Stimulated activated CD8-positive, alpha-beta memory T cell treated with anti-CD3 and anti-CD28 coated beads, Interleukin-15, amount 100 ng/mL, for 4 hours (primary cell): Measurements from ENCODE around the gene TMEM167A.
A peak's percentile ranks its signal among the peaks of the same experiment; 100 is the strongest.

Experiments used
- DNase-seq, 2 donors: peaks; one replicate each; pipeline ENCODE4 v3.0.0-alpha.2; 2020; ENCODE audit warnings: low read depth in 2 of 2

TMEM167A gene, protein sequence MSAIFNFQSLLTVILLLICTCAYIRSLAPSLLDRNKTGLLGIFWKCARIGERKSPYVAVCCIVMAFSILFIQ

DNA sequence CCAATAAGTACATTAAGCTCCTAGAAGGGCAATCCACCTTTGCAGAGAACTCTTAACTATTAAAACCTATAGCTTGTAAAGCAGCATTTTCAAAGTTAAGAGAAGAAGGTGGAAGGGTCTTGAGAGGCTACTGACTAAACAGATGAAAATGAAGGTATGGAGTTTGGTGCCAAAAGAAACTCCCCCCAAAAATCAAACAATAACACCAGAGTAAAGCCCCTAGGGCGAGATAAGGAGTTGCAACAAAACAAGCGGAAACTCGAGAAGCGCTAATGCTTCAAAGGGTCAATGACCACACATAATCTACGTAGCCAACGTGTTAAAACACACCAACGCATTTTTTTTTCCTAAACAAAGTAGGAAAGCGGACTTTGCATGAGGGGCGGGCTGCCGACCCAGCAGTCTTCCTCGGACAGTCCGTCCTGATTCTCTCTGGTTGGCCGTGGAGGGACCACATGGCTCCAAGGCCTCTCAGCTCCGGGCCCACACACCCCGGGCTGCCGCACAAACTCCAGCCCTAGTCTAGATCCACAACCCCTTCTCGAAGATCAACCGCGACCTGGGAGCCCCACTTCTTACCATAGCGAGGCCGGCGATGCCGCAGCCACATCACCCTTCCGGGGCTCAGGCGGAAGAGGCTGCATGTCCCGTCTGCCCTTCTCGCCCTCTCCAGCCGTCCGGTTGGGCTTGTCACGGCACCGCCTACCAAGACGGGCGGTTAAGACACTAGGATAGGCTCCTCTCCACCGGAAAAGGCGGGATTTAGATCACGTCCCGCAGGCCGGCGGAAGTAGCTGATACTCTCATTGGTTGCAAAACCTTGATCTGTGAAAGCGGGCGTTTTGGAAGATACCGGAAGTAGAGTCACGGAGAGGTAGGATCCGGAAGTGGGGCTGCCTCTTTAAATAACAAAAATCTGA, at the start of gene TMEM167A, which contains the start of gene XRCC4:
Gene TMEM167A, minus strand, starts transcription at position 653 of the 920 bp plus-strand sequence. Its CDS starts 71 bp downstream, at position 582.
Gene XRCC4, plus strand, starts transcription at position 806 of the 920 bp plus-strand sequence. CDS start 27,373 bp downstream, outside the sequence.
- peak; percentile 83 to 94 for DNase-seq

DNA sequence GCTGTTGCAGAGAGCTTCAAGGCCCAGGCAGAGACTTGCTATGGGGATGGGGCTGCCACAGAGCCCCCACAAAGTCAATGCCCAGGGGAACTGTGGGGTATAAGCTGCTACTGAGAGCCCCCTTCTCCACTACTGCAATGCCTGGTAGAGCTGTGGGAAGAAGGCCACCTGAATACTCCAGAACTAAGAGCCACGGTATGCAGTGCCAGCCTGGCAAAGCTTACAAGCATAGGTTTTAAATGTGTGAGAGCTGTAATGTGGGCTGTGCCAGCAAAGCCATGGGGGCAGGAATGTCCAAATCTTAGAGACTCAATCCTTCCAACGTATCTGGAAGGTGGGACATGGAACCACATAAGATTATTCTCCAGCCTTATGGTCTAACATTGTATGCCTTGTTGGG, 49.3 kb upstream of the TMEM167A start:
- no peak for DNase-seq

DNA sequence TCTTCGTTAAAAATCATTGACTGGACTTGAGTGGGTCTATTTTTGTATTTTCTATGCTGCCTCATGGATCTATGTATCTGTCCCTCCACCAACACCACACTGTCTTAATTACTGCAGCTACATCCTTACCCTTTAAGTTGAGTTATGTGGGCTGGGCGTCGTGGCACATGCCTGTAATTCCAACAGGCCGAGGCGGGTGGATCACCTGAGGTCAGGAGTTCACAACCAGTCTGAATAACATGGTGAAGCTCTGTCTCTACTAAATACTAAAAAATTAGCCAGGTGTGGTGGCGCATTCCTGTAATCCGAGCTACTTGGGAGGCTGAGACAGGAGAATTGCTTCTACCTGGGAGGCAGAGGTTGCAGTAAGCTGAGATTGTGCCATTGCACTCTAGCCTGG, 48.4 kb upstream of the TMEM167A start:
- DNase-seq: no peak

DNA sequence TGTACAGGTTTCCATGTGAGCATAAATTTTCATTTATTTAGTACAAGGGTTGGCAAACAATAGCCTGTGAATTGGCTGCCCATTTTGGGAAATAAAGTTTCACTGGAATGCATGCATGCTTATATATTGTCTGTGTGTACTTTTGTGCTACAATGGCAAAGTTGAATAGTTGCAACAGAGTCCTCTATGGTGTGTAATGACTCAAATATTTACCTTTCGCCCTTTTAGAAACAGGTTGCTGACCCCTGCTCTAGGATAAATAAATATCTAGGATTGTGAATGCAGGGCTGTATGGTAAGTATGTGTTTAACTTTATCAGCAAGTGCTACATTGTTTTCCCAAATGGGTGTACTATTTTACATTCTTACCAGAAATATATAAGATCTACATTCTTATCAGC, 47.4 kb upstream of the TMEM167A start:
- DNase-seq: no peak

DNA sequence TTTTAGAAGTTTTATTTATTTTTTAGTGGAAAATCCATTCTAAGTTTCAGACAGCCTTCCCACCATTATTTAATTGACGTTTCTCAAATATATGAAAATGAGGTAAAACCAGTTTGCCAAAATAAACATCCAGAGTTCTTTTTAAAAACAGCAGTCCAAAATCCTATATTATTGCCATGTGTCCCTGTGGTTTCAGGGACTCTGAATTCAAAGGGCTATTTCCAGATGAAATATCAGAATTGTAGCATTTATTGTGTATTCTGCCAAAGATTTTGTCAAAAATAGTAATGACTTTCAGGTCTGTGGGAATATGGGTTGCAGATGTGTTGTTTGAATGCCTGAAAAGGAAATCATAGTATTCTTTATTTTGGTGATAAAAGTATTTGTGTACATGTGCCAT, 41.8 kb upstream of the TMEM167A start:
- DNase-seq: no peak

DNA sequence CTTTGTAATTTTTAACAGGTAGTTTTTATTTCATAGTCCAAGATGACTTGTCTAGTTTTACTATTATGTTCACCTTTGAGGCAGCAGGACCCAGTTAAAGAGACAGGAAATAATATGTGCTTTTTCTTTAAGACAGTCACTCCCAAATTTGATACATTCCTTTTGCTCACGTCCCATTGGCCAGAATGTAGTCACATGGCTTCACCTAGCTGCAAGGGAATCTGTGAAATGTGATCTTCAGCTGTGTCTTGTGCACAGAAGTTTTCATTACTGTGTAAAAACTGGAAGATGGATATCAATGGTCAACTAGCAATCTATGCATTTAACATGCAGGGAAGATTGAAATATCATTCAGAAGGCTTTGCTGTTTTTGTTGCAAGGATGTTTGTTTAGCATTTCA, 41.3 kb upstream of the TMEM167A start:
- DNase-seq: no peak

DNA sequence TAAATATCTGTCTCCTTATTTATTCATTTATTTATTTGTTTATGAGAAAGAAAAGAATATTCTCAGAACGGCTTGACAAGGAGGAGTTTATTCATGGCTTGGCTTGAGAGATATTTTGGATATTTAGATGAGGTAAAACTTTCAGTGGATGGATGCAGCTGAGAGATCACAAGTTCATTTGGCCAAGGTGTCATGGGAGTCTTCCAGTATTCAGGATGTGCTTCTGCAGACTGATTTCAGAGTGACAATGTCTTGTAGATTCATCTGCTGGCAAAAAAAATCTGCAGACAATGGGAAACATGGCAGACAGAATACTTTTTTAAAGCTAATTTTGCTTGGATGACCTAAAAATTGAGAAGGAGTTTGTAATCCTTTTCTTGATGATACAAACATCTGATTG, 38.6 kb upstream of the TMEM167A start:
- no peak for DNase-seq

DNA sequence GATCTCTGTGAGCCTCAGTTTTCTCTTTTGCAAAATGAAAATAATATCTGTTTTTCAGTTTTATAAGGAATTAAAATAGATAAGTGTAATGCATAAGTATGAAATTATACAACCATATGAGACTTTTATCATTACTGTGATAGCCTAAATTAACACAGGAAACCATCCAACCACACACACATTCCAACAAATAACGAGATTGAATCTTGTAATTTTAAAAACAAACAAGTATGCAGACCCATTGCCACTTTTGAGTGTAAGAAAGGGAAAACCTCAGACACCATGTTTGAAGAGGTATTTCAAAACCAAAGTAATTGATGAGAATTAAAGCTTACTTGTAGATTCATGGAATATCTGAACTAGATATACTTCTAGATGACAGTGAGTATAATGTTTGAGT, 32.2 kb upstream of the TMEM167A start:
- DNase-seq: no peak

DNA sequence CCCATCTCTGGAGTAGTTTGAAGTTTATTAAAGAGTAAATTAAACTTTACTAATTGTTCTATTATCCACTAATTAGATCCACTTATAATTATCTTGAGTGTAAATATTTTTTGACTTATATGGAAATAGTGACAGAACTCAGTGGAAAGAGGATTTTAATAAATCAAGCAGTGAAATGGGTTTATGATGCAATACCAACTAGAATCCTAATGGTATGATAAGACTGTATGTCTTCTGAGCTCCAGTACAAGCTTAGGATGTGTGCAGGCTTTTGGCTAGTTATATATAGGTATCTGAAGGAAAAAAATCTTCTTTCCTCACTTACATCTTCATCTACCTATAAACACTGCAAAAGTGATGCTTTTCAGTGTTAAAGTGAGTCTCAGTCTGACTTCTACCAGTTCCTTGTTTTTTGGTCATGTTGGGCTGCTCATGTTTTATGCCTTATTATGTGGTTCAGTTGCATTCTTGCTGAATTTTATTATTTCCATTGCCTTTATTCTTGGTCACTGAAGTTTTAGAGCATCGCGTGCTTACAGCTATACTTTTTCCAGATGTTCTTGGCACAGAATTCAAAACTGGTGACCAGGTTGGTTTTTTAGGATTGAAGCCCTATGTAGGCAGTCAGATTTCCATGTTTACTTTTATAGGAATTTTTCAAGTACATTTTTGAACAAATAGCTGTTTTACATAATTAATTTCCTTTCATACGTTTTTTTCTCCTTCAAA, 30.7 kb upstream of the TMEM167A start:
- DNase-seq: no peak

DNA sequence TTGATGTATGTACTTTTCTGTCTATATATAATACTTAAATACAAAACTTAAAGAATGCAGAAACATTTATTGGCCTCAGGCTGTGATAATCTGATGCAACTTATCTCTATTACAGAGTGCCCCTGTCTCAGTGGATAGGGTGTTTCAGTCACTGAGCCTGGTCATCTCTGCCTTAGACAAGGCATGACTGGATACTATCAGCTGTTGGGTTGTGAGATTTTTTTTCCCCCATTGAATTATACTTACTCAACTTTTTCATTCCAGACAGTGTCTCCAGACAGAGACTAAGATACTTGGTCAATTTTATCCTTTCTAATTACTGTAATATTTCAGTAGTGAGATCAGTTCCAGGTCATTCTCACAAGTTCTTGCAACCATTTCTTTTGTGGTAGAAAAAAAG, 26.8 kb upstream of the TMEM167A start:
- DNase-seq: no peak

DNA sequence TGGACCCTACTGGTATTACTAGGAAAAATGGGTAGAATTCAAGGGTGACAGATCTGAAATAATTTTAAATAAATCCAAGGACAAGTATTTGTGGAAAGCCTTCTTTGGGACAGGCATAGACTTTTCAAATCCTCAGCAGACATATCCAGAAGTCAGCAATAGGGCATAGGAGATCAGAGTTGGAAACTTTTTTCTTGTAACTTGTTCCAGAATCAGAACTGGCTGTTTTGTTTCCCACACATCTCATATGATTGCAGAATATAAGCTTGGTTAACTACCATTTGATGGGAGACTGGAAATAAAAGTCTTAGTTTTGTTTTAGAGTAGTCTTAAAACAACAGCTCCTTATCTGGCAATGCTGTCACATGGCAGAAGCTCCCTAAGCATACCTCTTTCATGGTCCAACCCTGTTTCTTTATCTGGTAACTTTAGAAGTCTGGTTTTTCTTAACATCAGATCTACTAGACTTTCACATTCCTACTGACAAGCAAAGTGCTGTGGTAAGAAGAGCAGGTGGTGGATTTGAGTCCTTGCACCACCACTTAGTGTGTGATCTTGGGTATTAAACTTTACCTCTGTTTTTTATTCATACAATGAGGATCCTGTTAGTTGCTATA, 25.3 kb upstream of the TMEM167A start:
- no peak for DNase-seq

DNA sequence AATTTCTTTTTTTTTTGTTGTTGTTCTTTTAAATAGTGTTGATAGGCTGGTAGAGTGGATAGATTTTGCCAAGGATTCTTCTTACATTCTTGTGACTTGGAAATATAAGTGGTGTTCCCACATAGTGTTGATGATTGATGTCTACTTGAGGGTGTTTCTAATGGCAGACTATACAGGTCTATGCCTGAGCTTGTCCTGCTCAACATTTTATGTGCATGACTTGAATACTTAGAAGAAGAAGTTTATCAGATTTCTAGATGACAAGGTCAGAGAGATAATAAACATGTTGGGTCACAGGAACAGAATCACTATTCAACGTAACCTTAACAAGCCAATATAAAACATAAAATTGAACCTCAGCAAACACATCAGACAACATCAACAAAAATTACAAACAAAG, 24.3 kb upstream of the TMEM167A start:
- no peak for DNase-seq

DNA sequence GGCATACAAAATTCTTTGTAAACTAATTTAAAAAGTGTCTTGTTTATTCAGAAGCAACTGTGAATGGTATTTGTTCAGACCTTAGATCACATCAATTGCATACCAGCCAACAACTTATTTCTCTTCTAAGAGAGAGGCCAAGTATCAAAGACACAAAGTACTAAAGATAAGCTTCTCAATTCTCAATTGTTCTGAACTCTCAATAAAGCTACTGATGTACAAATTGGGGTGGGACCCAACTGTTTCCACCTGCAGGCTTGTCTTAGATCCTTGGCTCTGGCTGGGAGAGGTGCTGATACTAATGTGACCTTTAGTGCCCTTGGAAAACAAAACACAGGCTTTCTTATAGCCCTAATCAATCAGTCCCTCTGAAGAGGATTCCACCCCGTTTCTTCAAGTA, 22.3 kb upstream of the TMEM167A start:
- no peak for DNase-seq

DNA sequence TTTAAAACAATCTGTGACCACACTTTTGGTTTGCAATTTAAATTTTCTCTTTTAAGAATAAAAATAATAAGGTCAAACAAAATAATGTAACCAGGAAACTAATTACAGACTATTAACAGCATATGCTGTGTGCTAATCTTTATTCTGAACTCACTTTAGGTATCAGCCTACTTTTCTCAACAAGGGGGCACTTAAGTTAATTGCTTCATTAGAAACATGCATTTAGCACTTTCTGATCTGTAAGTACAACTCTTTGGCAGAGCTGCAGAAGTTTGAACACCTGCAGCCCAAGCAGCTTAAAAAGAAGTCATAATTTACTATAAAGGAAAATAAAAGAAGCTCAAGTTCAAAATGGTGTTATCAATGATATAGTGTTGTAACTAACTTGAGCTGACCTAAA, 21.8 kb upstream of the TMEM167A start:
- no peak for DNase-seq

DNA sequence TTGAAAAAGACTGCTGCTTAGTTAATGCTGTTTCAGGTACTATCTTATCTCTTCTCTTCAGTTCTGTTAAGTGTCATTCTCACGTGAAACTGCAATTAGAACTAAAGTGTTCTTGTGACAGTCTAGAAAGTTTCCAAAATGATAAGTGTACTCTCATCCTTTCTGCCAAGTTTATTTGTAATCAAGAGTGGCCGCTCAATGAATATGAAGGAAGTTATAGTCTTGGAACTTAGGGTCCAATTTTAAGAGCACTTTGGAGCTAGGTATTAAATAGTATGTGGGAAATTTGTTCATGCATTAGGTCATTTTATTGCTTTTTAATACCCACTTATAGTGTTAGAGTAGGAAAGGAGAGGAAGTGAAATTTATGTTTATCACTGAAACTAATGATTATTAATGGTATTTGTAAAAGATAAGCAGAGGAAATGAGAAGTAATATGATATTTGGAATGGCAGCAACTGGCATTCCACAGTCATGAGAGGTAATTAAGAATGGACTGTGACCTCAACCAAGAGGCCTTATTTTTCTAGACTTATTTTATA, 20.6 kb upstream of the TMEM167A start:
- no peak for DNase-seq

DNA sequence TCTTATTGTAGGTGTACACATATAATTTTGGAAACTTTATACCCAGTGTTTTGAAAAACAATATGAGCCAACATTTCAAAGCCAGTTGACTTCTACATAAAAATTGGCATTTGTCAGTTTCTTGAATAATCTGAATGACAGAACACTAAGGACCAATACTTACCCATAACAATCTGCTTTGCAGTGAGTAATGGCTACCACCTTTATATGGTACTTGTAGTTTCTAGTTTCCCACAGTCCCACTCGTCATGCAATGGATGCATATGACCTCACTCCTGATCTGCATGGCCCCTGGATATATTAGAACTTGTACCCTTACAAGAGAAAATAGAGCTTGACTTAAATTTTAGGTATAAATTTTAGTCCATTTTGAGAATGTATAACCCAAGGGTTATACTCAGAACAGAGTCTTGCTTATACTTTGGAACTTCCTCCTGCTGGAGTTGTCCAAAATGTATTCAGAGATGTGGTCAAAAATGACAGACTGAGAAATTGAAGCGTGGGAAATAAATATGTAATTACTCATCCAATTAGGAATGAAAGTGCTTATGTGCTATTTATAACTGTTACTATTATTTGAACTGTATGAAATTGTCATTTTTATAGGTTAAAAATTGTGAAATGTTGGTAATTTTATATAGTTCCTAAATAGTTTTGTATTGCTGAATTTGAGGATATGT, 19.6 kb upstream of the TMEM167A start:
- no peak for DNase-seq

DNA sequence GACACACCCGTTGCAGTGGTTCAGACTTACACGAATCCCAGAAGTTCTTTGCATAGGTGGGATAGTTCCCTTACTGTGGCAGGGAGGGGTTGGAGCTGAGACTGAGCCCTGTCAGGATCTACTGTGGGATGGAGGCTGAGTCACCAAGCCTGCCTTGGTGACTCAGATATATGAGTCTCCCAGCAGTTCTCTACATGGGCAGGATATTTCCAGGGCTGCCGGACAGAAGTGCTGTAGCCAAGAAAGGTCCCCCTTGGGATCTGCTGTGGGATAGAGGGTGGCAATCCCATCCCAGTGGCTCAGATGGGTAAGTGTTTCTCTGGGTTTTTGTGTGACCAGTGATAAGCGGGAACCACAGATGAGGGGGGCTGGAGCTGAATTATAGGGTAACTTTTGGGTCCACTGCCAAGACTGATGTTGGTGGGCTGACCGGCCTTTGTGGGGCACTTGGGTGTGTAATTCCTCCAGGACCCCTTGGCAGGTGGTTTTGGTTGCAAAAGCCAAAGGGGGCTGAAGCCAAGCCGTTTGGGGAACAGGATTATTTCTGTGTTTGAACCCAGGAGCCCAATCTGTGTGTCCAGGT, 18.9 kb upstream of the TMEM167A start:
- no peak for DNase-seq

DNA sequence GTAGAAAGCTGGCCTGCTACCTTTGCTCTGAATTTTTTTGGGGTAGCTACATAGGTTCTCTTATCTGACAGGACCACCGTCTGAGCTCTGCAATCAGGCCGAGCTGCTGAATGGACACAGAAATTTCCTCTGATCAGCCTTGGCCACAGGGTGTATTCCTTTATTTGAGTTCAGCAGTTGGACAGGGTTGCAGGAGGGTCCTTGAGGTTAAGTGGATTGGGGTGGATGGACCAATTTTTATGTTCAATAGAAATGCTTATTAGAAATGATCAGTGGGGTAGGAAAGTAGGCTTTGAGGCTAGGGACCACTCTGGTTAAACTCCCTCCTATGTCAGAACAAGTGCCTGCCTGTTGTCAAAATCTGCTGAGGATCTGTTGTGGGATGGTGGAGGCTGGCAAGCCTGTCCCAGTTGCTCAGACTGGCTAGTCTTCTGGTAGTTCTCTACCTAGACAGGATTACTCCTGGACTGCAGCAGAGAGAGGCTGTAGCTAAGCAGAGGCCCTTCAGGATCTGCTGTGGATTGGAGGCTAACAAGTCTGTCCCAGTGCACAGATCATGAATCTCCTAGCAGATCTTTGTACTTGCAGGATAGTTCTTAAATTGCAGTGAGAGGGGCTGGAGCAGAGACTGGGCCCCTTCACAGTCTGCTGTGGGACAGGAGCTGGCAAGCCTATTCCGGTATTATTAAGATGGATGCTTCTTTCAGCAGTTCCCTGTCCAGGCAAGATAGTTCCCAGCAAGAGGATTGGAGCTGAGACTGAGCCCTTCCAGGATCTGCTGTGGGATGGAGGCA, 18.2 kb upstream of the TMEM167A start:
- no peak for DNase-seq

DNA sequence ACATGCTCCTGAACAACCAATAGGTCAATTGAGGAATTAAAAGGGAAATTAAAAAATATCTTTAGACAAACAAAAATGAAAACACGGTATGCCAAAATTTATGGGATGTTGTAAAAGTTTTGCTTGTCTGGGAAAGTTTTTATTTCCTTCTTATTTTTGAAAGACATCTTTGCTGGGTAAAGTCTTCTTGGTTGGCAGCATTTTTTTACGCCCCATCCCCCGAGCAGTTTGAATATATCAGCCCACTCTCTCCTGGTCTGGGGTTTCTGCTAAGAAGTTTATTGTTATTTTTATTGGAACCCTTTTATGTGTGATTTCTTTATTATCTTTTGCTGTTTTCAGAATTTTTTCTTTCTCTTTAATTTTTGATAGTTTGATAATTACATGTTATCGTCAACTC, 16.5 kb upstream of the TMEM167A start:
- no peak for DNase-seq

DNA sequence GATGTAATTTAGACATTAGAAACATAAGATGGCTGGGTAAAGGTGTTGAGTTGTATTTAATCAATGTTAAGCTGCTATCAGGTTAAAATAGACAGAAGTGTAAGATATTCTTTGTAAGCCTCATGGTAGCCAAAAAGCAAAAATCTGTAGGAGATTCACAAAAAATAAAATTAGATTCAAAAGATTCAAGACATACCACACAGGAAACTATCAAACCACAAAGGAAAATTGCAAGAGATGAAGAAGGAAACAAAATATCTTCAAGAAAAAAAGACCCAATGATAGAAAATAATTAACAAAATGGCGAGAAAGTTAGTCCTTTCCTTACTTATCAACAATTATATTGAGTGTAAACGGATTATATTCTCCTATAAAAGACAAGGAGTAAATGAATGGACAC, 15.4 kb upstream of the TMEM167A start:
- DNase-seq: no peak
